Tibial nerve (tissue), 4 donors: ENCODE measurements around the gene MOB3A. TPM values are rescaled to one million over a fixed set of nuclear protein-coding genes. Genes with fewer than 3 reads are reported as not detected.
"Not testable (repeated sequence)": the region's sequence is repeated elsewhere in the genome, so short reads cannot be mapped to it uniquely, and the experiment has no call there.

Experiments
- DNase-seq, 2 donors: peaks; one replicate each; pipeline ENCODE4 v3.0.0-alpha.2; 2019; ENCODE audit warnings: low spot score in 2 of 2
- H3K27ac ChIP-seq, 4 donors: fragments of 200-600 bp; sonication (generic) in 3 of 4; one replicate each; pipeline ENCODE4 v1.5.1; 2017 to 2019; ENCODE audit warnings: mild to moderate bottlenecking in 1 of 4
- H3K27me3 ChIP-seq, 2 donors: fragments of 200-600 bp; sonication (generic) in 1 of 2; one replicate each; pipeline versions ENCODE4 v1.5.1 to v1.6.0; 2017 to 2019
- H3K36me3 ChIP-seq, 3 donors: fragments of 200-600 bp; sonication (generic); one replicate each; pipeline ENCODE4 v1.5.1; 2018 to 2019
- H3K4me1 ChIP-seq, 4 donors: fragments of 200-600 bp; sonication (generic) in 3 of 4; one replicate each; pipeline ENCODE4 v1.5.1; 2017 to 2019
- H3K4me3 ChIP-seq, 4 donors: fragments of 200-600 bp; sonication (generic) in 3 of 4; one replicate each; pipeline ENCODE4 v1.5.1; 2017 to 2019; ENCODE audit warnings: mild to moderate bottlenecking in 1 of 4, moderate library complexity in 1 of 4
- H3K9me3 ChIP-seq, 4 donors: fragments of 200-600 bp; sonication (generic) in 3 of 4; one replicate each; pipeline ENCODE4 v1.5.1; 2017 to 2019
- EP300 ChIP-seq, 2 donors: sonication (generic); formaldehyde crosslinking; IDR thresholded peaks; one replicate each; pipeline ENCODE4 v1.6.1; 2017; ENCODE audit warnings: antibody characterized with exemption in 2 of 2, mild to moderate bottlenecking in 1 of 2
- POLR2A ChIP-seq, 2 donors: fragments of 450-650 bp; IDR thresholded peaks; one replicate each; pipeline ENCODE4 v1.6.1; 2017; ENCODE audit warnings: antibody characterized with exemption in 2 of 2, mild to moderate bottlenecking in 2 of 2, moderate library complexity in 2 of 2
- WGBS, 2 donors: methylation state at CpG; one replicate each; pipeline ENCODE4 v1.1.5; 2018; 5-methylcytosine and 5-hydroxymethylcytosine counted together
- total RNA-seq, 4 donors: library from RNA; depleted of rRNA; stranded (reverse); fragments of >200 nt; gene quantifications; one replicate each; pipeline ENCODE4 v1.1.0, GENCODE V29; 2016
- TF ChIP-seq, protein P1 (sequence below), 5 experiments: fragments of 200-600 bp in 3 of 5; fragments of 450-650 bp in 2 of 5; sonication (generic) in 3 of 5; IDR thresholded peaks; one replicate each; pipeline ENCODE4 v1.5.1; 2016 to 2019; ENCODE audit warnings: antibody characterized with exemption in 5 of 5, mild to moderate bottlenecking in 3 of 5, moderate library complexity in 2 of 5

Gene MOB3A
- total RNA-seq, 4 donors from 2014 or later: 31.7 to 70.8 (median 35.2) TPM

DNA sequence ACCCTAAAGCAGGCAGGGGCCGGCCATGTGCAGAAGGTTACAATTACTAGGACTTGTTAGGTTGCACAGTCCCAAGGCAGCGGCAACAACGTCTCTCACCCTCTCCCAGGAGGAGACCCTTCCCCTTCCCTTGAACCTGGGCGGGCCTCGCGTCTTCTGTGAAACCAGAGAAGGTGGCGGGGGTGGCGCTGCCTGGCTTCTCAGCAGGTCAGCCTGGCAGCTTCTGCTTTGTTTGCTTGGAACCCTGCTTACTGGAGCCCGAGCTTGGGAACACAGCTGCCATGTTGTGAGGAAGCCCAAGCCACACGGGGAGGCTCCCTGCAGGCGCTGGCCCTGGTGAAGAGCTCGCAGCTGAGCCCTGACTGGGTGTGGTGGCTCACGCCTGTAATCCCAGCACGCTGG lies 60.5 kb downstream of the MOB3A start:
- Histone ChIP-seq H3K4me3 (no peak overlapping the region), H3K4me1 (peaks cover 0 to 75% (median 44%) of the 10 kb centered on the region in 4 donors), H3K27ac (peak overlapping the region; percentile 31 to 98 (median 98)), H3K9me3 (peaks cover 0 to 13% (median 3%) of the 10 kb centered on the region in 4 donors), H3K36me3 (peaks cover 0 to 26% (median 16%) of the 10 kb centered on the region in 3 donors), H3K27me3 (no peaks in the 10 kb centered on the region)
- no peak for TF ChIP-seq POLR2A (IDR thresholded peaks at IDR 0.05)
- no peak for TF ChIP-seq EP300 (IDR thresholded peaks at IDR 0.05)
- TF ChIP-seq, protein P1, sequence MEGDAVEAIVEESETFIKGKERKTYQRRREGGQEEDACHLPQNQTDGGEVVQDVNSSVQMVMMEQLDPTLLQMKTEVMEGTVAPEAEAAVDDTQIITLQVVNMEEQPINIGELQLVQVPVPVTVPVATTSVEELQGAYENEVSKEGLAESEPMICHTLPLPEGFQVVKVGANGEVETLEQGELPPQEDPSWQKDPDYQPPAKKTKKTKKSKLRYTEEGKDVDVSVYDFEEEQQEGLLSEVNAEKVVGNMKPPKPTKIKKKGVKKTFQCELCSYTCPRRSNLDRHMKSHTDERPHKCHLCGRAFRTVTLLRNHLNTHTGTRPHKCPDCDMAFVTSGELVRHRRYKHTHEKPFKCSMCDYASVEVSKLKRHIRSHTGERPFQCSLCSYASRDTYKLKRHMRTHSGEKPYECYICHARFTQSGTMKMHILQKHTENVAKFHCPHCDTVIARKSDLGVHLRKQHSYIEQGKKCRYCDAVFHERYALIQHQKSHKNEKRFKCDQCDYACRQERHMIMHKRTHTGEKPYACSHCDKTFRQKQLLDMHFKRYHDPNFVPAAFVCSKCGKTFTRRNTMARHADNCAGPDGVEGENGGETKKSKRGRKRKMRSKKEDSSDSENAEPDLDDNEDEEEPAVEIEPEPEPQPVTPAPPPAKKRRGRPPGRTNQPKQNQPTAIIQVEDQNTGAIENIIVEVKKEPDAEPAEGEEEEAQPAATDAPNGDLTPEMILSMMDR (IDR thresholded peaks at IDR 0.05): no peak
- DNase-seq: no peak
- 69 to 80% methylated on average over 14 of the region's 14 CpGs for WGBS, 2 donors

DNA sequence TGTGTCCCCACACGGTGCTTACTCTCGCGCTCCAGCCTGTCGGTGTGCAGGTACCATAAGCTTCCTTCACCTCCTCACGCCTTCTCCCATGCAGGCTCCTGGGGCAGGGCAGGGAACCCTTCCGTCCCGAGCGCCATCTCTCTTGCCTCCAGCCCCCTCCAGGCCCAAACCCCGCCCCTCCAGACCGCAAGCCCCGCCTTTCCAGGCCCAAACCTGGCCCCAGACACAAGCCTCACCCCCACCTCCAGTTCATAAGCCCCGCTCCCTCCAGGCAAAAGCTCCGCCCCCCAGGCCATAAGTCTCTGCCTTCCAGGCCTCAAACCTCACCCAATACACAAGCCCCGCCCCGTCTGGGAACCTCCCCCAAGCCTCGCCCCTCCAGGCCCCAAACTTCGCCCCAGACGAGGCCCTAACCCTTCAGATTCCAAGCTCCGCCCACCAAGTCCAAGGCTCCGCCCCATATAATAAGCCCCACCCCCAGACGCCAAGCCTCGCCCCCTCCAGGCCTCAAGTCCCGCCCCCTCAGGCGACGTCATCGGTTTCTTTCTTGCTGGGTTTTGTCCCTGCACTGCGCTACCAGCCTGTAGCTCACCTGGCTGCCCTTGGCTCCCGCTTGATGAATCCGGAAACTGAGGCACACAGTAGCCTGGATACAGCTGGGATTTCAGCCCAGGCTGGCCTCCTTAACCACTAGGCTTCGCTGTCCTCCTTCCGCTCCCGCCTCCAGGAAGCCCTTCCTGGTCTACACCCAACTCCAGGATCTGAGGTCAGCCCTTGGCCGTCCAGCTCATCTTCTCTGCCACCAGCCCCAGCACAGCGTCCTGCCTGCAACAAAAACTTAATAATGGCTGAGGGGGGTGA lies 61.2 kb downstream of the MOB3A start:
- peak overlapping the region; percentile 88 to 98 (median 98) for H3K27ac ChIP-seq
- WGBS, 2 donors: 38 to 46% methylated on average over 33 to 34 of the region's 34 CpGs
- TF ChIP-seq EP300 (IDR thresholded peaks at IDR 0.05): no peak
- TF ChIP-seq POLR2A (IDR thresholded peaks at IDR 0.05): no peak
- TF ChIP-seq, protein P1 (IDR thresholded peaks at IDR 0.05): no peak
- no peaks in the 10 kb centered on the region for H3K27me3 ChIP-seq
- H3K4me1 ChIP-seq: peaks cover 0 to 73% (median 40%) of the 10 kb centered on the region in 4 donors
- H3K4me3 ChIP-seq: no peak overlapping the region
- peaks cover 0 to 13% (median 3%) of the 10 kb centered on the region in 4 donors for H3K9me3 ChIP-seq
- peak in 1 of 2 donors; percentile 53 for DNase-seq
- H3K36me3 ChIP-seq: peaks cover 0 to 19% (median 10%) of the 10 kb centered on the region in 3 donors

DNA sequence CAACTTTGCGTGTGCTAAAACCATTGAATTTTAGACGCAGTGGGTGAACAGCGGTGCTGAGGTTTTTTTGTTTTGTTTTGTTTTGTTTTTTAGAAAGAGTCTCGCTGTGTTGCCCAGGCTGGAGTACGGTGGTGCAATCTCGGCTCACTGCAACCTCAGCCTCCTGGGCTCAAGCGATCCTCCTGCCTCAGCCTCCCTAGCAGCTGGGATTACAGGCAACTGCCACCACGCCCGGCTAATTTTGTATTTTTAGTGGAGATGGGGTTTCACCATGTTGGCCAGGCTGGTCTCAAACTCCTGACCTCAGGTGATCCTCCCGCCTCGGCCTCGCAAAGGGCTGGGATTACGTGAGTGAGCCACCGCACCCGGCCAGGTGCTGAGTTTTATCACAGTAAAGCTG lies 61.9 kb downstream of the MOB3A start:
- WGBS, 2 donors: 86 to 96% methylated on average over 15 of the region's 15 CpGs
- H3K4me1 ChIP-seq: peaks cover 0 to 69% (median 39%) of the 10 kb centered on the region in 4 donors

DNA sequence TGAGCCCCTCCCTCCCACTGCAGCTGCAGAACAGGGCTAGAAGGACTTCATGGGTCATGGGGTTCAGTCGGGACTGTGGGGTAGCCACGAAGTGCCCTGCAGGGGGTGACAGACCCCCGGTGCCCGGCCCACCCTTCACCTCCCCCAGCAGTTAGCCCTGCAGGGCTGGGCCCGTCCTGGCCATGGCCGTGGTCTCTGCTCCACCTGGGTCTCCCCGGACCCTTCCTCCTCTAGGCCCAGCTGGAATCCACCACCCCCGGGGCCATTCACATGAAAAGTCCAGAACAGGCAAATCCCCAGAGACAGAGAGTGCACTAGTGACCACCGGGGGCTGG lies 62.3 kb downstream of the MOB3A start:
- Histone ChIP-seq H3K27me3 (no peaks in the 10 kb centered on the region), H3K36me3 (peaks cover 0 to 8% (median 0%) of the 10 kb centered on the region in 3 donors), H3K9me3 (peaks cover 0 to 13% (median 3%) of the 10 kb centered on the region in 4 donors), H3K27ac (peak overlapping the region; percentile 88 to 98 (median 98)), H3K4me3 (no peak overlapping the region), H3K4me1 (peaks cover 0 to 69% (median 40%) of the 10 kb centered on the region in 4 donors)
- no peak for TF ChIP-seq EP300 (IDR thresholded peaks at IDR 0.05)
- TF ChIP-seq, protein P1 (IDR thresholded peaks at IDR 0.05): no peak
- no peak for TF ChIP-seq POLR2A (IDR thresholded peaks at IDR 0.05)
- DNase-seq: no peak
- 45 to 55% methylated on average over 8 to 9 of the region's 9 CpGs for WGBS, 2 donors

More for the DNA sequence above, 61.9 kb downstream of the MOB3A start:
- Histone ChIP-seq H3K27ac (peak overlapping the region; percentile 88 to 98 (median 98)), H3K9me3 (peaks cover 0 to 13% (median 3%) of the 10 kb centered on the region in 4 donors), H3K36me3 (peaks cover 0 to 12% (median 3%) of the 10 kb centered on the region in 3 donors)
- DNase-seq, H3K4me3 ChIP-seq, H3K27me3 ChIP-seq: not testable (repeated sequence)

DNA sequence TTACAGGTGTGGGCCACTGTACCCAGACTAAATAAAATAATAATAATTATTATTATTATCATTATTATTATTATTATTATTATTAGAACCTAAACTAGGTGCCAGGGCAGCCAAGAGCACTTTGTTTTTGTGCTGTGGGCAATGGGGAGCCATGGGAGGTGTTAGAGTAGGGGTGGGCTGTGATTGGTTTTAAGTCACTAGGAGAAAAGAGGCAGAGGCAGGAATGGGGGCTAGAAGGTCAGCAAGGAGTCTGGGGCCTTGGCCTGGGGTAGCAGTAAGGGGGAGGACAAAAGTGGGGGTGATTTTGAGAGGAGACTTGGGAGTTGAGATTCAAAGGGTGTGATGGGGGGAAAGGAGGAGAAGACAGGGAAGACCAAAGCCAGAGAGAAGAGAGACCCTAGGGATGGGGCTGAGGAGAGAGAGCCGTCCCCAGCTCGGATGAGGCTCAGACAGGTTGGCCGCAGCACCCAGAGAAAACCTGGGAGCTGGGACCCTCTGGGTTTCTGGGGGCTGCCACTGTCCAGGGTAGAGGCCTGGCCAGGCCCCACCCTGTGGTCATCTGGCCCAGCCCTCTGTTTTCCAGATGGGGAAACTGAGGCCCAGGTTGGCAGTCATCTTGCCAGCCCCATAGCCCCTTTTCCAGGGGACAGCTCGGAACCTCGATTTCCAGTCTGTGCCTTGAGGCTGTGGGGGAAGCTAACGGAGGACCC lies 62.9 kb downstream of the MOB3A start:
- no peak for DNase-seq
- 85 to 89% methylated on average over 6 of the region's 6 CpGs for WGBS, 2 donors
- Histone ChIP-seq H3K4me1 (peaks cover 0 to 69% (median 45%) of the 10 kb centered on the region in 4 donors), H3K27ac (peak overlapping the region; percentile 88 to 98 (median 98)), H3K9me3 (peaks cover 0 to 13% (median 3%) of the 10 kb centered on the region in 4 donors), H3K36me3 (peaks cover 0 to 2% (median 0%) of the 10 kb centered on the region in 3 donors), H3K4me3 (peak overlapping the region in 1 of 4 donors; percentile 8), H3K27me3 (no peaks in the 10 kb centered on the region)
- TF ChIP-seq, protein P1 (IDR thresholded peaks at IDR 0.05): no peak
- no peak for TF ChIP-seq POLR2A (IDR thresholded peaks at IDR 0.05)
- no peak for TF ChIP-seq EP300 (IDR thresholded peaks at IDR 0.05)
